Dermis microvascular lymphatic vessel endothelial cell (primary cell): ENCODE measurements around the gene BCDIN3D. TPM values are rescaled to one million over a fixed set of nuclear protein-coding genes. Genes with fewer than 3 reads are reported as not detected.
"Not testable (repeated sequence)": the region's sequence is repeated elsewhere in the genome, so short reads cannot be mapped to it uniquely, and the experiment has no call there.

Source experiments
- DNase-seq, 2 donors: peaks; one replicate each; pipeline versions ENCODE4 v3.0.0 to v3.0.0-alpha.2; 2010; ENCODE audit warnings: low read depth in 2 of 2
- total RNA-seq: library from RNA; depleted of rRNA; stranded (reverse); fragments of >200 nt; gene quantifications from 2 replicates; pipeline ENCODE4 v1.2.1, GENCODE V29; 2014

BCDIN3D gene
- total RNA-seq, 1 donor from 2014 or later, result 1.8 TPM

DNA sequence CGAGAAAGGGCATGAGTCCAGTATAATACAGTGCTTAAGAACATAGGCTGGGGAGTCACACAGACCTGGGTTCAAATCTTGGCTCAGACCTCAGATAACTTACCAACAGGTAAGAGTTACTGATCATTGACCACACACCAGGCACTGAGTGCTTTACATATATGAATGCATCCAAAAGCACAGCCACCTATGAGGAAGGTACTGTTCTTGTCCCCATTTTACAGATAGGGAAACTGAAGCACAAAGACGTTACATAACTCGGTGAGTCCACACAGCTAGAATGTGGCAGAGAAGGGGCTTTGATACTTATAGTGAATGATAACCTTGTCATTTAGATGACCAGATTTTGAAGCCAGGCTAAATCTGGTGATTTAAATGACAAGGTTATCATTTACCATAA, 33.2 kb upstream of the BCDIN3D start:
- DNase-seq, result no peak

- no peak for DNase-seq
These were observed 32.3 kb upstream of the BCDIN3D start for GRCh38 chr12:49875115-49875720.

DNA sequence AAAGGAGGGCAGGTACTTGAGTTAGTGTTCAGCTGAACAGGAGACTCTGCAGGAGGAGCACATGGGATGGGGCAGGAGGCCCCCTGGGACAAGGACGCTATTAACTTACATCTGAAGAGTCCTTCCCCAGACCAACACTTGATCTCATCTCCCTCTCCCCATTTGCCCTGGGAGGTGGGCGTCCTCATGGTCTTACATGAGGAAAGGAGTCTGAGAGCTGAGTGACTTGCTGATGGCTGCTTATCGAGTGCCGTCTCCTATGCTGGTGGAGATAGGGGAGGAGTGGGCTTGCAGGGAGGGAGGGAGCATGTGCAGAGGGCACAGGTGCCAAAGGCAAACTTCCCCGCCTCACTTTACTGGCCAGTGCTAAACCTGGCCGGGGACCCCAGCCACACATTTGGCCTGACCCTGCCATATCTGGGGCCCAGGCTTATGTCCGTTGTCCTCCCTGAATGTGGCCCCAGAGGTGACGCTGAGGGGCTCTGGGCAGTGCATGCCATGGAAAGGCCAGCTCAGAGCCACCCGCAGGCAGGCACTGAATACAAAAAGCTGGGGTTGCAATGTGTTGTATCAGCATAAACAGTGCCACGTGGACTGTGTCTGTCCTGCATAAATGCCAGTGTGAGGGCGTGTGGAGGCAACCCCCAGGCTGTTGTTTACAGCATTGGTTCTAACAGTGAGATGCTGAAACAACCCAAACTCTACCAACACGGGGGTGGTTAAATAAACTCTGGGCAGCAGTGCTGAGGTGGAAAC, 31.4 kb upstream of the BCDIN3D start:
- no peak for DNase-seq

GRCh38 chr12:49873361-49873934, 30.5 kb upstream of the BCDIN3D start:
- DNase-seq, result no peak

DNA sequence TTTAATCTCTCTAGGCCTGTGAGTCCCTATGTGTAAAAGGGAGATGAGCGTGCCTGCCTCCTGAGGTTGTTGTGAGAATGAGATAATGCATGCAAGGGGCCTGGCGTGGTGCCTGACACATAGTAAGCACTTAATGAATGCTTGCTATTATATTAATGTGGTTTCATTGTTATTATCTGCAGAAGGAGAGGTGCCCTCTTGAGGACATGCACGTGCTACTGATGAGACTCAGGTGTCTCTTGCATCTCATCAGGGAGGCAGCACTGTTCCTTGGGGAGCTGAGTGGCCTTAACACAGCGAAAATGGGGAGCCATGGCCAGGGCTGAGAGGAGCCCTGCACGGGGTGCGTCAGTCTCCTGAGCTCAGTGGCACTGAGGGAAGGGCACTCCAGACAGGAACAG, 29.9 kb upstream of the BCDIN3D start:
- DNase-seq, result no peak

DNA sequence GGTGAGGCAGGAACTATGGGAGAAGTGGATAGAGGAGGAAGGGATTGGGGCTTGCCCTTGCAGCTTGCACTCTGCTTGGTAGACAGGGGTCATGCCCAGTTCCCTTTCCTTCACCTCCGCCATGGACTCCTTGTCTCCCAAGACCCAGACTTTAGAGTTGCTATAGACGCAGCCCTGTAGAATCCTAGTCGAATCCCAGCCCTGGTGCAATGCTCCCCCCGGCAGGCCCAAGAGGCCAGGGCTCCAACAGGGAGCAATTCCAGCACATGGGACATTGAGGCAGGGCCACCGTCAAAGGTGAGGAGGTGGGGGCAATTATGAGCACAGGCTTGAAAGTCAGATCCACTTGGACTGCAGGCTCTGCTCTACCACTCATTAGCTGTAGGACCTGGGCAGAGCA, 29.5 kb upstream of the BCDIN3D start:
- no peak for DNase-seq

DNA sequence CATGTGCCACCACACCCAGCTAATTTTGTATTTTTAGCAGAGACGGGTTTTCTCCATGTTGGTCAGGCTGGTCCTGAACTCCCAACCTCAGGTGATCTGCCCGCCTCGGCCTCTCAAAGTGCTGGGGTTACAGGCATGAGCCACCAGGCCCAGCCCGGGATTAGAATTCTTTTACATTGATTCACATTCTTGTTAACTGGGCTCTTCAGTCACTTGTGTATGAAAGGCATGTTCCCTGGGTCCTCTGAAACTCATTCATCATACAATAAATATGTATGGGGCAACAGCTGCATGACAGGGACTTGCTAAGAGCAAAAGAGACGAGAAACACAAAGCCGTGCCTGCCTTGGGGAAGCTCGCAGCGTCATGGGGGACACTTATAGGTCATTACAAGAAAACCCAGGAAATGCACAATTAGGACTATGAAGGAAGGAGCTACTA, 28.9 kb upstream of the BCDIN3D start:
- not testable (repeated sequence) for DNase-seq

GRCh38 chr12:49871263-49871561, 28.3 kb upstream of the BCDIN3D start:
- DNase-seq, result no peak

GRCh38 chr12:49870501-49871262, 27.8 kb upstream of the BCDIN3D start:
- DNase-seq, result no peak

GRCh38 chr12:49869816-49870500, 27.1 kb upstream of the BCDIN3D start:
- DNase-seq, result no peak

- peak; percentile 9 to 96 for DNase-seq
These were observed 26.3 kb upstream of the BCDIN3D start for GRCh38 chr12:49868952-49869815.

GRCh38 chr12:49868449-49868848, 25.5 kb upstream of the BCDIN3D start:
- DNase-seq, result no peak

GRCh38 chr12:49867570-49868341, 24.9 kb upstream of the BCDIN3D start:
- no peak for DNase-seq

DNA sequence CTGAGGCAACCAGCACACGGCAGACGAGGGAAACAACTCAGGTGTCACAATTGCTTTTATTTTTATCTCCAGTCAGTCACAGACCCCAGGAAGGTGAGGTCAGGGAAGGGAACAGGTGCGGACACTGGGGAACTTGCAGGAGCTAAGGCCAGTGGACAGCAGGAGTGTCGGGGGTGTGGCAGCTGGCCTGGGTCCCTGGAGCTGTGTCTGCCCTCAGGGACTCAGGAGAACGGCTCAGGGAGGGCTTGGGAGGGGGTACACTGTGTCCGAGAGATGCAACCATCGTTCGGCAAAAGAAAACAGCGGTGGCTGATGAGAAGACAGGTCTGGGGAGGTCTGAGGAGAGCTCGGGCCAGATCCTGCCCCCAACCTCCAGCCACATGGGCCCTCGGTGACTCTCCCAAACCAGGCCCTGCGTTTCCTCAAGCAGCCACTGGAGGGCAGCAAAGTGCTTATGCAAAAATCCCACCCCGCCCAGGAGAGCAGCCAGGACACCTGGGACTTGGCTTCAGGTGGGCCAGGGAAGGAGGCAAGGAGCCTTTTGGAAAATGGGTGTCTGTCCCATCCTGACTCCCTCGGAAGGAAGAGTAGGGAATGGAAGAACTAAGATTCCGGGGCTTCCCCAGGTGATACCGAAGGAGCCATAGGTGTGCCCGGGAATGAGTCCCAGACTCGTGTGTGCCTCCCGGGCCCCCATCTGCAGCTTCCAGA, 24.1 kb upstream of the BCDIN3D start:
- peak; percentile 6 to 52 for DNase-seq

DNA sequence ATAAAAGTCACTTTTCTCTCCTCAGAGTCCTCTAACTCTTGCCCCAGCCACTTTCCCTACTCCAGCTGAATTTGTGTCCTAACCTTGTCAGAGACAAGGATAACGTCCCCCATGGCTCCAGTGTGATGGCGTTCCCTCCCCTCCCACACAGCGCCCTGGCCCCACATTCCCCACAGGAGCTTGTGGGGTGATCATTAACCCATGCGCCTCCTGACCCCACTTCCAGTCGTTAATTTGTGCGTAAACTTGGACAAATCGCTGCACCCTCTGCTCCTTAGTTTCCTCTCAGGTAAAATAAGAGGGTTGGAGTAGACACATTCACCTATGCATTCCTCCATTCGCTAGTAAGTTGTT, 22.9 kb upstream of the BCDIN3D start:
- no peak for DNase-seq

- no peak for DNase-seq
These were observed 22.3 kb upstream of the BCDIN3D start for GRCh38 chr12:49865109-49865781.

GRCh38 chr12:49864798-49865090, 21.8 kb upstream of the BCDIN3D start:
- no peak for DNase-seq

DNA sequence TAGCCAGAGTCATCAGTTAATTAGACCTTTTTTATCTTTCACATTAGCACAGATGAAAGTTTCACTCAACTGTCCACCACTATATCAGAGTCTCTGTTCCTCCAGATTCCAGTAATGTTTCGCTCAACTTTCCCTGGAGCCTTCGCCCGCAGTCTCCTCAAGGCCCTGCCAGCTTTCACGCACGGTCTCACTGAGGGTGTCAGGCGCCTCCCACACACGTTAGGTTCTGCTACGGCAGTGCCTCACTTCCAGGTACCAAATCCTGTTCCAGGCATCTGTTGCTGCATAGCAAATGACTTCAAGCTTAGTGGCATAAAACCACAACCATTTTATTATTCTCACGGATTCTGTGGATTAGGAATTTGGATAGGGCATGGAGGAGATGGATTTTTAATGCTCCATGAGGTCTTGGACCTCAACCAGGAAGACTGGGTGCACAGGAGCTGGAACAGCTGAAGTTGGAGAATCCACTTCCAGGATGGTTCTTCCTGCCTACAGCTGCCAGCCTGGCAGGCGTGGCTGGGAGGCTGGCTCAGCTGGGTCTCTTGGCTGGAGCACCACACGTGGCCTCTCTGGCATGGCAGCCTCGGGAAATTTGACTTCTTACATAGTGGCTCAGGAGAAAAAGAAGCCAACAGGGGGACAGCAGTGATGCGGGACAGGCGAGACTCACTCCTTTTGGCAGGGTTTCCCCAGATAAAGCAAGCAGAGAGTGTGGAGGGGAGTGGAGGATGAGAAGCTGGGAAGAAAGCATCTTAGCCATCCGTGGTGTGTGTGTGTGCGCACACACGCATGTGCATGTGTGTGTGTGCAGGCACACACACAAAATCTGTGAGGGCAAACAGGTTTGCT, 21.3 kb upstream of the BCDIN3D start:
- DNase-seq, result no peak
